ENCODE measurements around the gene PAQR3. TPM values are rescaled to one million over a fixed set of nuclear protein-coding genes. Genes with fewer than 3 reads are reported as not detected.
"Not testable (repeated sequence)": the region's sequence is repeated elsewhere in the genome, so short reads cannot be mapped to it uniquely, and the experiment has no call there.

Gene PAQR3
- total RNA-seq, 2 experiments from 2014 or later = 10.2 to 11.4 TPM

- no peak for DNase-seq
- ChIA-PET POLR2A (no interaction called here), CTCF (interaction anchor here (1.2 kb wide), 1 partner anchor 14 kb away, joined by 3 read pairs; no protein-coding TSS in a partner anchor)
- Mint-ChIP-seq H3K9me3 (no peaks in the 10 kb centered on the region), H3K4me1 (ENCODE audit: low read depth) (no peaks in the 10 kb centered on the region), H3K27ac (no peak overlapping the region), H3K4me3 (no peak overlapping the region), H3K36me3 (ENCODE audit: low read depth) (peaks cover 13% of the 10 kb centered on the region), H3K27me3 (no peaks in the 10 kb centered on the region)
- ATAC-seq = no peak
- TF ChIP-seq CTCF (IDR thresholded peaks at IDR 0.05) = no peak
- intact Hi-C loops (cut with micrococcal nuclease) = no loop called here
Measured at GRCh38 chr4:78876568-78877320, 62.5 kb downstream of the PAQR3 start.

DNA sequence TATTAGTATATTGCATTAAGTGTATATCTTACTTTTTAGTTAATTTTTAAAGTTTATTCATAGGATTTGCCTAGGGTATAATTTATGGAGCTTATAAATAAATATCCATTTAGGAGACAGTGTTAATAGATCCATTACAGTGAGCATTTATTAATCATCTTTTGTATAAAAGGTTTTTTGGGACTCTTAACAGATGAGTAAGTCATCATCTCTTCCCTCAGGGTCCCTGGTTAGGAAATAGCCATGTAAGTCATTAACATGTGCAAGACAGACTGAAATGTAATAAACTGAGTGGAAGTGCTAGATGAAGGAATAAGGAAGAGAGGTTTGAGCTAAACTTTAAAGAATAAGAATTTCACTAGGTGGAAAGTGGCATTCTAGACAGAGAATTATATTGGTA is 69.2 kb downstream of the PAQR3 start:
- no peak for DNase-seq
- no peaks in the 10 kb centered on the region for H3K27me3 Mint-ChIP-seq
- intact Hi-C loops (cut with micrococcal nuclease) = no loop called here
- POLR2A ChIA-PET = no interaction called here
- H3K36me3 Mint-ChIP-seq (ENCODE audit: low read depth) = peaks cover 17% of the 10 kb centered on the region
- H3K4me1 Mint-ChIP-seq (ENCODE audit: low read depth) = no peaks in the 10 kb centered on the region
- no peaks in the 10 kb centered on the region for H3K9me3 Mint-ChIP-seq
- H3K27ac Mint-ChIP-seq = no peak overlapping the region
- CTCF ChIA-PET = interaction anchor here (0.8 kb wide), 1 partner anchor 277 kb away, joined by 3 read pairs; no protein-coding TSS in a partner anchor
- no peak for ATAC-seq
- no peak for TF ChIP-seq CTCF (IDR thresholded peaks at IDR 0.05)
- no peak overlapping the region for H3K4me3 Mint-ChIP-seq

GRCh38 chr4:78868712-78869111 is 70.5 kb downstream of the PAQR3 start:
- H3K27me3 Mint-ChIP-seq; DNase-seq; POLR2A ChIA-PET; H3K9me3 Mint-ChIP-seq; ATAC-seq; H3K27ac Mint-ChIP-seq; H3K4me3 Mint-ChIP-seq; H3K4me1 Mint-ChIP-seq (ENCODE audit: low read depth); CTCF ChIA-PET: not testable (repeated sequence)
- peaks cover 16% of the 10 kb centered on the region for H3K36me3 Mint-ChIP-seq (ENCODE audit: low read depth)
- intact Hi-C loops (cut with micrococcal nuclease) = loop anchor here (10.0 kb wide), 1 partner anchor 94 kb away; the partner anchor contains the start of gene BMP2K

DNA sequence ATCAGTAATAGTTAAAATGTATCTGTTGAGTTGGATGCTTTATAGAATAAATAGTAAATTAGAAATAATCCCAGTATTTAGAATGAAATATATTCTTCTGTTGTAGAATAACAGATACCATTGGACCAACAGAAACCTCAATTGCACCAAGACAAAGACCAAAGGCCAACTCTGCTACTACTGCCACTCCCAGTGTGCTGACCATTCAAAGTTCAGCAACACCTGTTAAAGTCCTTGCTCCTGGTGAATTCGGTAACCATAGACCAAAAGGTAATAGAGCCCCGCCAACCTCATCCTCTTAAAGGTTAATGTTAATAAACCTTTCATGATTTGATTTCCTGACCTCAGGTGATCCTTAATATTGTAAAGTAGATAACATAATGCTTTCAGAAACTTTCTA is 73.8 kb downstream of the PAQR3 start:
- peaks cover 5% of the 10 kb centered on the region for H3K36me3 Mint-ChIP-seq (ENCODE audit: low read depth)
- H3K9me3 Mint-ChIP-seq = no peaks in the 10 kb centered on the region
- ChIA-PET CTCF (interaction anchor here (0.6 to 1.4 kb wide), 3 partner anchors 11 to 206 kb away, joined by 3 to 4 read pairs (median 3); no protein-coding TSS in a partner anchor), POLR2A (no interaction called here)
- intact Hi-C loops (cut with micrococcal nuclease) = loop anchor here (10.0 kb wide), 1 partner anchor 91 kb away; the partner anchor contains the start of gene BMP2K
- no peak for ATAC-seq
- H3K4me3 Mint-ChIP-seq = no peak overlapping the region
- H3K27me3 Mint-ChIP-seq = no peaks in the 10 kb centered on the region
- no peak overlapping the region for H3K27ac Mint-ChIP-seq
- no peak for TF ChIP-seq CTCF (IDR thresholded peaks at IDR 0.05)
- peaks cover 8% of the 10 kb centered on the region for H3K4me1 Mint-ChIP-seq (ENCODE audit: low read depth)
- no peak for DNase-seq

- no peak overlapping the region for H3K27ac Mint-ChIP-seq
- intact Hi-C loops (cut with micrococcal nuclease) = loop anchor here (1.0 to 10.0 kb wide), 2 partner anchors 90 to 252 kb away; partner anchors contain the start of gene BMP2K
- H3K4me3 Mint-ChIP-seq = no peak overlapping the region
- ChIA-PET CTCF (interaction anchor here (0.7 to 2.9 kb wide), 14 partner anchors 9 to 272 kb away, joined by 3 to 18 read pairs (median 4); no protein-coding TSS in a partner anchor), POLR2A (no interaction called here)
- H3K27me3 Mint-ChIP-seq = no peaks in the 10 kb centered on the region
- H3K9me3 Mint-ChIP-seq = no peaks in the 10 kb centered on the region
- H3K36me3 Mint-ChIP-seq (ENCODE audit: low read depth) = peaks cover 5% of the 10 kb centered on the region
- DNase-seq = peak; percentile 29
- peaks cover 8% of the 10 kb centered on the region for H3K4me1 Mint-ChIP-seq (ENCODE audit: low read depth)
- no peak for ATAC-seq
- TF ChIP-seq CTCF (IDR thresholded peaks at IDR 0.05) = peak; percentile 76
Measured at GRCh38 chr4:78864405-78865024, 74.7 kb downstream of the PAQR3 start.

Measured in activated CD8-positive, alpha-beta T cell treated with anti-CD3 and anti-CD28 coated beads for 36 hours (primary cell).